WTC11 (cell line): ENCODE data around the gene CEP131. TPM values are rescaled to one million over a fixed set of nuclear protein-coding genes. Genes with fewer than 3 reads are reported as not detected.

ENCODE experiments used
- ATAC-seq: fragments of 200-7000 bp; cut with Tn5 transposase; 2 replicates; pipeline ENCODE4 v1.10.0; 2021; ENCODE audit warnings: mild to moderate bottlenecking, moderate library complexity
- CTCF ChIA-PET: fragments of 300-600 bp; sonication (Branson Sonifier 250); formaldehyde crosslinking; loops from one replicate; lab custom pipeline; 2021; ENCODE audit warnings: antibody characterized with exemption; lab: Charles Lee
- POLR2A ChIA-PET: fragments of 350-600 bp; sonication (Branson Sonifier 250); formaldehyde crosslinking; loops from one replicate; lab custom pipeline; 2021; ENCODE audit warnings: antibody characterized with exemption; lab: Charles Lee
- DNase-seq: peaks from one replicate; pipeline ENCODE4 v3.0.0; 2021; ENCODE audit warnings: low spot score
- H3K27ac Mint-ChIP-seq: 2 replicates; pipeline ENCODE4 v1.8.0; 2021; ENCODE audit warnings: mixed read lengths
- H3K27me3 Mint-ChIP-seq: 2 replicates; pipeline ENCODE4 v1.8.0; 2021; ENCODE audit warnings: low read depth, mild to moderate bottlenecking, moderate library complexity, mixed read lengths
- H3K36me3 Mint-ChIP-seq: 2 replicates; pipeline ENCODE4 v1.8.0; 2021; ENCODE audit warnings: mixed read lengths
- H3K4me1 Mint-ChIP-seq: 2 replicates; pipeline ENCODE4 v1.8.0; 2022; ENCODE audit warnings: mixed read lengths
- H3K4me3 Mint-ChIP-seq: 2 replicates; pipeline ENCODE4 v1.8.0; 2021; ENCODE audit warnings: mild to moderate bottlenecking, moderate library complexity, mixed read lengths
- H3K9me3 Mint-ChIP-seq: 2 replicates; pipeline ENCODE4 v1.8.0; 2021; ENCODE audit warnings: mixed read lengths
- CREB1 ChIP-seq: sonication (generic); formaldehyde crosslinking; IDR thresholded peaks from 2 replicates; pipeline ENCODE4 v1.8.0; 2023; ENCODE audit warnings: mild to moderate bottlenecking, missing genetic modification reagents
- MYBL2 ChIP-seq: sonication (generic); formaldehyde crosslinking; IDR thresholded peaks from 2 replicates; pipeline ENCODE4 v1.8.1; 2023; ENCODE audit warnings: mild to moderate bottlenecking, moderate library complexity, missing genetic modification reagents
- PRRX2 ChIP-seq: fragments of 250-450 bp; sonication (Bioruptor Pico); IDR thresholded peaks from 2 replicates; pipeline ENCODE4 v1.8.0; 2021; ENCODE audit warnings: mild to moderate bottlenecking
- RELA ChIP-seq: sonication (generic); formaldehyde crosslinking; IDR thresholded peaks from 2 replicates; pipeline ENCODE4 v1.8.1; 2022; ENCODE audit warnings: missing genetic modification reagents, mild to moderate bottlenecking, borderline replicate concordance
- TCF7 ChIP-seq: sonication (generic); formaldehyde crosslinking; IDR thresholded peaks from 2 replicates; pipeline ENCODE4 v1.8.0; 2022; ENCODE audit warnings: mild to moderate bottlenecking, low read depth, missing genetic modification reagents, moderate library complexity
- TEAD1 ChIP-seq: sonication (generic); formaldehyde crosslinking; IDR thresholded peaks from 2 replicates; pipeline ENCODE4 v1.8.0; 2022; ENCODE audit warnings: mild to moderate bottlenecking, missing genetic modification reagents
- ZNF317 ChIP-seq: sonication (generic); formaldehyde crosslinking; IDR thresholded peaks from 2 replicates; pipeline ENCODE4 v1.8.1; 2023; ENCODE audit warnings: low read depth, mild to moderate bottlenecking, moderate library complexity, missing genetic modification reagents, borderline replicate concordance
- total RNA-seq: library from RNA; stranded (reverse); gene quantifications from 3 replicates; pipeline ENCODE4 v1.2.3, GENCODE V29; 2021
- TF ChIP-seq, protein P1 (sequence below): sonication (generic); formaldehyde crosslinking; IDR thresholded peaks from 2 replicates; pipeline ENCODE4 v1.8.0; 2022; ENCODE audit warnings: mild to moderate bottlenecking, missing genetic modification reagents
- TF ChIP-seq, protein P2 (sequence below): sonication (generic); formaldehyde crosslinking; IDR thresholded peaks from 2 replicates; pipeline ENCODE4 v1.8.0; 2022; ENCODE audit warnings: mild to moderate bottlenecking, missing genetic modification reagents
- TF ChIP-seq, protein P3 (sequence below): fragments of 200-600 bp; IDR thresholded peaks from 2 replicates; pipeline ENCODE4 v1.8.0; 2022; ENCODE audit warnings: antibody characterized with exemption
- TF ChIP-seq, protein P4 (sequence below): sonication (generic); formaldehyde crosslinking; IDR thresholded peaks from 2 replicates; pipeline ENCODE4 v1.8.0; 2023; ENCODE audit warnings: missing genetic modification reagents, mild to moderate bottlenecking, borderline replicate concordance
- TF ChIP-seq, protein P5 (sequence below): sonication (generic); formaldehyde crosslinking; IDR thresholded peaks from 2 replicates; pipeline ENCODE4 v1.8.1; 2023; ENCODE audit warnings: mild to moderate bottlenecking, missing genetic modification reagents, moderate library complexity
- TF ChIP-seq, protein P6 (sequence below): sonication (generic); formaldehyde crosslinking; conservative IDR thresholded peaks from 2 replicates; pipeline ENCODE4 v1.8.1; 2023; ENCODE audit warnings: mild to moderate bottlenecking, low read depth, missing genetic modification reagents, moderate library complexity

CEP131 gene
- total RNA-seq, 1 experiment from 2014 or later, result 35.2 TPM

DNA sequence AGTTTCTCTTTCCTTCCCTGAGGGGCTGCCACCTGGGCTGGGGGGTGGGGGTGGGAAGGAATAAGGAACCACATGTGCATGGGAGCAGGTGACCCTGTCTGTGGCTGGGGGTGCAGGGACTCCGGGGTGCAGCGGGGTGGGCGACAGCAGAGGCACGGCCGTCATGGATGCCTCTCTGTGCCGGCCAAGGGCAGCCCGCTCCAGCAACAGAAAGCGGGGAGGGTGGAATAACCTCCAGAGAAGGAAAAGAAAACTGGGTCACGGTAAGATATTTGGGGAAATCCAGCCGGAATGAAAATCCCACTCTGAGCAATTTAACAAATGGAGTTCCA lies 20.5 kb upstream of the CEP131 start (continued):
- TF ChIP-seq CREB1 (no peak), ZNF317 (CRISPR knock-in tag) (no peak), MYBL2 (CRISPR knock-in tag) (no peak), PRRX2 (CRISPR knock-in tag) (no peak)
- TF ChIP-seq, protein P1, sequence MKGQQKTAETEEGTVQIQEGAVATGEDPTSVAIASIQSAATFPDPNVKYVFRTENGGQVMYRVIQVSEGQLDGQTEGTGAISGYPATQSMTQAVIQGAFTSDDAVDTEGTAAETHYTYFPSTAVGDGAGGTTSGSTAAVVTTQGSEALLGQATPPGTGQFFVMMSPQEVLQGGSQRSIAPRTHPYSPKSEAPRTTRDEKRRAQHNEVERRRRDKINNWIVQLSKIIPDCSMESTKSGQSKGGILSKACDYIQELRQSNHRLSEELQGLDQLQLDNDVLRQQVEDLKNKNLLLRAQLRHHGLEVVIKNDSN (CRISPR knock-in tag), result no peak

DNA sequence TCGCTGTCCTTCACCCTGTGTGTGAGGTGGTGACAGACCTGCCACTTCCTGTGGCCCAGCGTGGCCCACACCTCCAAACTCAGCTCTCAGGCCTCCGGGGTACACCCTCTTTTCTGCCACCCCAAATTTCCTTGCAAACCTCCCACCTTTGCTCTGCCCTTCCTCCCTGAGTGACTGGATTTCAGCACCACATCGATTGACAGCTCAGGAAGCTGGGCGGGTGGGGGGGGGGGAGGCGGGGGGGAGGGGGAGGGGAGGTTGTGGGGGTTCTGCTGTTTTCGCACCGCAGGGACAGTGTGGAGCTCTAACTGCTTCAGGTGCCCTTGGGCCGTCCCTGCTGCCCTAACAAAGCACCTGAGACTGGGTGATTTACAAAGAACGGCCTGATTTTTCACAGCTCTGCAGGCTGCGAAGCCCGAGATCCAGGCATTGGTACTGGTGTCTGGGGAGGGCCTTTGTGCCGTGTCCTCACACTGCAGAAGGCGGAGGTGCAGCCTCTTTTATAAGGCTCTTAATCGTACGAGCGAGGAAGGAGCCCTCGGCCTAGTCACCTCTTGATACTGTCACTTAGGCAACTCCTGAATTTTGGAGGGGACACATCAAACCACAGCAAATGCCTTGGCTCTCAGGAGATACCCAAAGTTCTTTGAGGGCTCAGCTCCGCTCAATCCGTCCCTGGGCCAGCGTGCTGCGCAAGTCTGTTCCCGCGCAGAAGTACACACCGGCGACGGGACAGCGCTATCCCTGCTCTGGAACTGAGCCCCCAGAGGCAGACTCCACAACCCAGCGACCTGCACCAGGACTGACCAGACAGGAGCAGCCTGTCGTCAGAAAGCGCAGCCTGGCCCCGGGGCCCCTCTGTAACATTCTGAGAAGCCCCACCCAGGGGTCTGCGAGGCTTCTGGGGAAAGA lies 19.9 kb upstream of the CEP131 start:
- ATAC-seq (no peak), DNase-seq (no peak)
- Mint-ChIP-seq H3K27me3 (no peaks in the 10 kb centered on the region), H3K9me3 (no peaks in the 10 kb centered on the region), H3K4me1 (peaks cover 27% of the 10 kb centered on the region), H3K27ac (peak overlapping the region; percentile 45; the same call in 1 of the 2 replicates), H3K4me3 (no peak overlapping the region), H3K36me3 (no peaks in the 10 kb centered on the region)
- TF ChIP-seq RELA (CRISPR knock-in tag), result 0 out of 2 replicates have a peak, but pooled peaks have one; percentile 32
- TF ChIP-seq, protein P2, sequence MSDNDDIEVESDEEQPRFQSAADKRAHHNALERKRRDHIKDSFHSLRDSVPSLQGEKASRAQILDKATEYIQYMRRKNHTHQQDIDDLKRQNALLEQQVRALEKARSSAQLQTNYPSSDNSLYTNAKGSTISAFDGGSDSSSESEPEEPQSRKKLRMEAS (CRISPR knock-in tag), result no peak
- ChIA-PET CTCF (interaction anchor here (0.8 to 2.8 kb wide), 3 partner anchors 16 to 242 kb away, joined by 3 to 7 read pairs (median 6); no protein-coding TSS in a partner anchor), POLR2A (interaction anchor here (0.5 kb wide), 1 partner anchor 265 kb away, joined by 4 read pairs; no protein-coding TSS in a partner anchor)

DNA sequence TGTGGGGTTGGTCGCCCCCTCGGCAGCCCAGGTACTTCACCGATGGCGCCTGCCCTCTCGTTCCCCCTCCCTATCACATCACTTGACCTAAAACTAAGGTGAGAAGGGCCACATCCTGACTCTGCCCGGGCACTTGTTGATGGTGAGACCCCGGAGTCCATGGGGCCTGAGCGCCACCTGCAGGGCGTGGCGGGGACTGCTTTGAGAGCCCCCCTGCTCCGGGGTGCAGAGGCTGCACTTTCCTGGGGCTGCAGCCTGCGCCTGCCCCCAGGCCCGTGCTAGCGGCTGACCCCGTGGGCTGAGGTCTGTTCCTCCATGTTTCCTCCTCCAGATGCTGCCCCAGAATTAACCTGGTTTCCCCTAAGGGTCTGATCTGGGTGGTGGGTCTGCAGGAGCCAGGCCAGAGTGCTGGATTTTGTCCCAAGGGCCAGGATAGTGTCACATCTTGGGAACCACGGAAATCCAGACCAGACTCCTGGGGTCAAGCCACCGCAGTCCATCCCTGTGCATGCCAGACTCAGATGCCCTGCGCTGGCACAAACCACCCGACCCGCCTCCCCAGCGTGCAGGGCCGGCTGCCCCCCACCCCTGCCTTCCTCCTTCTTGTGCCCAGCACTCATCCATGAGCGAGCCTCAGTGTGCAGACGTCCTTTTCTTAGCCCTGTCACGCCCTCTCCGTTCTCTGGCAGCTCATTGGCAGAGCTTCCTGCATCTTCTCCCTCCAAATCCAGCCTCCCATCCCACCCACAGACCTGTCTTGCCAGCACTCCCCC lies 19.1 kb upstream of the CEP131 start:
- POLR2A ChIA-PET, result interaction anchor here (0.5 kb wide), 1 partner anchor 266 kb away, joined by 4 read pairs; no protein-coding TSS in a partner anchor
- peaks cover 27% of the 10 kb centered on the region for H3K4me1 Mint-ChIP-seq
- ATAC-seq, result peak; percentile 39
- H3K4me3 Mint-ChIP-seq, result peak overlapping the region; percentile 90; the same call in 1 of the 2 replicates
- peak overlapping the region; percentile 45; the same call in 1 of the 2 replicates for H3K27ac Mint-ChIP-seq
- no peaks in the 10 kb centered on the region for H3K36me3 Mint-ChIP-seq
- no peaks in the 10 kb centered on the region for H3K27me3 Mint-ChIP-seq
- no peaks in the 10 kb centered on the region for H3K9me3 Mint-ChIP-seq
- DNase-seq, result peak; percentile 87
- no peak for TF ChIP-seq TCF7
- TF ChIP-seq, protein P3, sequence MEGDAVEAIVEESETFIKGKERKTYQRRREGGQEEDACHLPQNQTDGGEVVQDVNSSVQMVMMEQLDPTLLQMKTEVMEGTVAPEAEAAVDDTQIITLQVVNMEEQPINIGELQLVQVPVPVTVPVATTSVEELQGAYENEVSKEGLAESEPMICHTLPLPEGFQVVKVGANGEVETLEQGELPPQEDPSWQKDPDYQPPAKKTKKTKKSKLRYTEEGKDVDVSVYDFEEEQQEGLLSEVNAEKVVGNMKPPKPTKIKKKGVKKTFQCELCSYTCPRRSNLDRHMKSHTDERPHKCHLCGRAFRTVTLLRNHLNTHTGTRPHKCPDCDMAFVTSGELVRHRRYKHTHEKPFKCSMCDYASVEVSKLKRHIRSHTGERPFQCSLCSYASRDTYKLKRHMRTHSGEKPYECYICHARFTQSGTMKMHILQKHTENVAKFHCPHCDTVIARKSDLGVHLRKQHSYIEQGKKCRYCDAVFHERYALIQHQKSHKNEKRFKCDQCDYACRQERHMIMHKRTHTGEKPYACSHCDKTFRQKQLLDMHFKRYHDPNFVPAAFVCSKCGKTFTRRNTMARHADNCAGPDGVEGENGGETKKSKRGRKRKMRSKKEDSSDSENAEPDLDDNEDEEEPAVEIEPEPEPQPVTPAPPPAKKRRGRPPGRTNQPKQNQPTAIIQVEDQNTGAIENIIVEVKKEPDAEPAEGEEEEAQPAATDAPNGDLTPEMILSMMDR, result peak; percentile 78
- TF ChIP-seq, protein P4, sequence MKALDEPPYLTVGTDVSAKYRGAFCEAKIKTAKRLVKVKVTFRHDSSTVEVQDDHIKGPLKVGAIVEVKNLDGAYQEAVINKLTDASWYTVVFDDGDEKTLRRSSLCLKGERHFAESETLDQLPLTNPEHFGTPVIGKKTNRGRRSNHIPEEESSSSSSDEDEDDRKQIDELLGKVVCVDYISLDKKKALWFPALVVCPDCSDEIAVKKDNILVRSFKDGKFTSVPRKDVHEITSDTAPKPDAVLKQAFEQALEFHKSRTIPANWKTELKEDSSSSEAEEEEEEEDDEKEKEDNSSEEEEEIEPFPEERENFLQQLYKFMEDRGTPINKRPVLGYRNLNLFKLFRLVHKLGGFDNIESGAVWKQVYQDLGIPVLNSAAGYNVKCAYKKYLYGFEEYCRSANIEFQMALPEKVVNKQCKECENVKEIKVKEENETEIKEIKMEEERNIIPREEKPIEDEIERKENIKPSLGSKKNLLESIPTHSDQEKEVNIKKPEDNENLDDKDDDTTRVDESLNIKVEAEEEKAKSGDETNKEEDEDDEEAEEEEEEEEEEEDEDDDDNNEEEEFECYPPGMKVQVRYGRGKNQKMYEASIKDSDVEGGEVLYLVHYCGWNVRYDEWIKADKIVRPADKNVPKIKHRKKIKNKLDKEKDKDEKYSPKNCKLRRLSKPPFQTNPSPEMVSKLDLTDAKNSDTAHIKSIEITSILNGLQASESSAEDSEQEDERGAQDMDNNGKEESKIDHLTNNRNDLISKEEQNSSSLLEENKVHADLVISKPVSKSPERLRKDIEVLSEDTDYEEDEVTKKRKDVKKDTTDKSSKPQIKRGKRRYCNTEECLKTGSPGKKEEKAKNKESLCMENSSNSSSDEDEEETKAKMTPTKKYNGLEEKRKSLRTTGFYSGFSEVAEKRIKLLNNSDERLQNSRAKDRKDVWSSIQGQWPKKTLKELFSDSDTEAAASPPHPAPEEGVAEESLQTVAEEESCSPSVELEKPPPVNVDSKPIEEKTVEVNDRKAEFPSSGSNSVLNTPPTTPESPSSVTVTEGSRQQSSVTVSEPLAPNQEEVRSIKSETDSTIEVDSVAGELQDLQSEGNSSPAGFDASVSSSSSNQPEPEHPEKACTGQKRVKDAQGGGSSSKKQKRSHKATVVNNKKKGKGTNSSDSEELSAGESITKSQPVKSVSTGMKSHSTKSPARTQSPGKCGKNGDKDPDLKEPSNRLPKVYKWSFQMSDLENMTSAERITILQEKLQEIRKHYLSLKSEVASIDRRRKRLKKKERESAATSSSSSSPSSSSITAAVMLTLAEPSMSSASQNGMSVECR (CRISPR knock-in tag), result peak; percentile 48; the same call in 1 of the 2 replicates
- TF ChIP-seq, protein P5, sequence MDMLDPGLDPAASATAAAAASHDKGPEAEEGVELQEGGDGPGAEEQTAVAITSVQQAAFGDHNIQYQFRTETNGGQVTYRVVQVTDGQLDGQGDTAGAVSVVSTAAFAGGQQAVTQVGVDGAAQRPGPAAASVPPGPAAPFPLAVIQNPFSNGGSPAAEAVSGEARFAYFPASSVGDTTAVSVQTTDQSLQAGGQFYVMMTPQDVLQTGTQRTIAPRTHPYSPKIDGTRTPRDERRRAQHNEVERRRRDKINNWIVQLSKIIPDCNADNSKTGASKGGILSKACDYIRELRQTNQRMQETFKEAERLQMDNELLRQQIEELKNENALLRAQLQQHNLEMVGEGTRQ (CRISPR knock-in tag), result 0 out of 2 replicates have a peak, but pooled peaks have one; percentile 9
- TF ChIP-seq, protein P2 (CRISPR knock-in tag), result peak; percentile 49; the same call in 1 of the 2 replicates
- TF ChIP-seq TEAD1, result 0 out of 2 replicates have a peak, but pooled peaks have one; percentile 32
- TF ChIP-seq, protein P6, sequence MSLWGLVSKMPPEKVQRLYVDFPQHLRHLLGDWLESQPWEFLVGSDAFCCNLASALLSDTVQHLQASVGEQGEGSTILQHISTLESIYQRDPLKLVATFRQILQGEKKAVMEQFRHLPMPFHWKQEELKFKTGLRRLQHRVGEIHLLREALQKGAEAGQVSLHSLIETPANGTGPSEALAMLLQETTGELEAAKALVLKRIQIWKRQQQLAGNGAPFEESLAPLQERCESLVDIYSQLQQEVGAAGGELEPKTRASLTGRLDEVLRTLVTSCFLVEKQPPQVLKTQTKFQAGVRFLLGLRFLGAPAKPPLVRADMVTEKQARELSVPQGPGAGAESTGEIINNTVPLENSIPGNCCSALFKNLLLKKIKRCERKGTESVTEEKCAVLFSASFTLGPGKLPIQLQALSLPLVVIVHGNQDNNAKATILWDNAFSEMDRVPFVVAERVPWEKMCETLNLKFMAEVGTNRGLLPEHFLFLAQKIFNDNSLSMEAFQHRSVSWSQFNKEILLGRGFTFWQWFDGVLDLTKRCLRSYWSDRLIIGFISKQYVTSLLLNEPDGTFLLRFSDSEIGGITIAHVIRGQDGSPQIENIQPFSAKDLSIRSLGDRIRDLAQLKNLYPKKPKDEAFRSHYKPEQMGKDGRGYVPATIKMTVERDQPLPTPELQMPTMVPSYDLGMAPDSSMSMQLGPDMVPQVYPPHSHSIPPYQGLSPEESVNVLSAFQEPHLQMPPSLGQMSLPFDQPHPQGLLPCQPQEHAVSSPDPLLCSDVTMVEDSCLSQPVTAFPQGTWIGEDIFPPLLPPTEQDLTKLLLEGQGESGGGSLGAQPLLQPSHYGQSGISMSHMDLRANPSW, result no peak
- TF ChIP-seq, all 79 proteins: peak for 5
- CTCF ChIA-PET, result interaction anchor here (0.8 to 2.8 kb wide), 3 partner anchors 17 to 243 kb away, joined by 3 to 7 read pairs (median 6); no protein-coding TSS in a partner anchor
